ENCODE measurements around the gene RPP38.

Gene RPP38

GRCh38 chr10:15097011-15097812 is at the start of gene RPP38:
Gene RPP38, plus strand, starts transcription at chr10:15097355. Its CDS starts 5,960 bp downstream, at chr10:15103315.
- peak; percentile 90 to 92 for DNase-seq (ENCODE audit: low read depth in 2 of 2)

GRCh38 chr10:15049533-15049932 is 47.6 kb upstream of the RPP38 start:
- DNase-seq (ENCODE audit: low read depth in 2 of 2), result no peak

GRCh38 chr10:15052121-15052520 is 45.0 kb upstream of the RPP38 start:
- no peak for DNase-seq (ENCODE audit: low read depth in 2 of 2)

- DNase-seq (ENCODE audit: low read depth in 2 of 2), result no peak
Measured at GRCh38 chr10:15053061-15053460, 44.1 kb upstream of the RPP38 start.

GRCh38 chr10:15058689-15059088 is 38.5 kb upstream of the RPP38 start:
- DNase-seq (ENCODE audit: low read depth in 2 of 2), result no peak

- no peak for DNase-seq (ENCODE audit: low read depth in 2 of 2)
Measured at GRCh38 chr10:15059914-15060313, 37.2 kb upstream of the RPP38 start.

- DNase-seq (ENCODE audit: low read depth in 2 of 2), result no peak
Measured at GRCh38 chr10:15060638-15061037, 36.5 kb upstream of the RPP38 start.

- DNase-seq (ENCODE audit: low read depth in 2 of 2), result no peak
Measured at GRCh38 chr10:15067154-15067553, 30.0 kb upstream of the RPP38 start.

- DNase-seq (ENCODE audit: low read depth in 2 of 2), result no peak
Measured at GRCh38 chr10:15068802-15069201, 28.4 kb upstream of the RPP38 start.

GRCh38 chr10:15069230-15069629 is 27.9 kb upstream of the RPP38 start:
- no peak for DNase-seq (ENCODE audit: low read depth in 2 of 2)

- DNase-seq (ENCODE audit: low read depth in 2 of 2), result no peak
Measured at GRCh38 chr10:15072358-15072757, 24.8 kb upstream of the RPP38 start.

- no peak for DNase-seq (ENCODE audit: low read depth in 2 of 2)
Measured at GRCh38 chr10:15075421-15075820, 21.7 kb upstream of the RPP38 start.

- no peak for DNase-seq (ENCODE audit: low read depth in 2 of 2)
Measured at GRCh38 chr10:15083674-15084501, 13.3 kb upstream of the RPP38 start.

- no peak for DNase-seq (ENCODE audit: low read depth in 2 of 2)
Measured at GRCh38 chr10:15084502-15084922, 12.6 kb upstream of the RPP38 start.

GRCh38 chr10:15088428-15089261 is 8.5 kb upstream of the RPP38 start, which contains the start of gene ACBD7:
Gene ACBD7, minus strand, starts transcription at chr10:15088776. Its CDS starts 48 bp downstream, at chr10:15088728.
- DNase-seq (ENCODE audit: low read depth in 2 of 2), result peak; percentile 49 to 65

- no peak for DNase-seq (ENCODE audit: low read depth in 2 of 2)
Measured at GRCh38 chr10:15091418-15091817, 5.7 kb upstream of the RPP38 start.

- no peak for DNase-seq (ENCODE audit: low read depth in 2 of 2)
Measured at GRCh38 chr10:15092855-15093408, 4.2 kb upstream of the RPP38 start.

- DNase-seq (ENCODE audit: low read depth in 2 of 2), result no peak
Measured at GRCh38 chr10:15096661-15097010, 519 bp upstream of the RPP38 start.

GRCh38 chr10:15099886-15100285 is 2.7 kb downstream of the RPP38 start:
- DNase-seq (ENCODE audit: low read depth in 2 of 2), result no peak

GRCh38 chr10:15103513-15103912 is 6.4 kb downstream of the RPP38 start:
- DNase-seq (ENCODE audit: low read depth in 2 of 2), result no peak

- peak; percentile 13 to 27 for DNase-seq (ENCODE audit: low read depth in 2 of 2)
Measured at GRCh38 chr10:15106352-15107013, 9.3 kb downstream of the RPP38 start.
